Liver (tissue), 9 donors: ENCODE measurements around the gene C16orf92. TPM values are rescaled to one million over a fixed set of nuclear protein-coding genes. Genes with fewer than 3 reads are reported as not detected.

ENCODE experiments used
- DNase-seq: peaks from one replicate; pipeline ENCODE4 v3.0.0-alpha.2; 2017; ENCODE audit warnings: low spot score
- H3K27ac ChIP-seq, 2 donors: one replicate each; pipeline ENCODE4 v1.7.0; 2013; ENCODE audit warnings: inconsistent platforms in 2 of 2, low read length in 2 of 2, control low read depth in 1 of 2, low read depth in 1 of 2, mild to moderate bottlenecking in 1 of 2
- H3K27me3 ChIP-seq, 4 donors: one replicate each; pipeline versions ENCODE4 v1.6.1 to v1.7.0; 2013; ENCODE audit warnings: low read length in 3 of 4, inconsistent platforms in 1 of 4, mild to moderate bottlenecking in 1 of 4, moderate library complexity in 1 of 4; ENCODE audit not compliant: control insufficient read depth in 4 of 4, insufficient read depth in 4 of 4
- H3K36me3 ChIP-seq, 4 donors: one replicate each; pipeline versions ENCODE4 v1.6.1 to v1.7.0; 2013; ENCODE audit warnings: low read length in 3 of 4, mild to moderate bottlenecking in 3 of 4, low read depth in 1 of 4, moderate library complexity in 1 of 4; ENCODE audit not compliant: control insufficient read depth in 4 of 4, insufficient read depth in 3 of 4
- H3K4me1 ChIP-seq, 4 donors: one replicate each; pipeline versions ENCODE4 v1.6.1 to v1.7.0; 2013; ENCODE audit warnings: low read length in 3 of 4, mild to moderate bottlenecking in 3 of 4, moderate library complexity in 1 of 4; ENCODE audit not compliant: control insufficient read depth in 4 of 4, insufficient read depth in 4 of 4
- H3K4me3 ChIP-seq, 3 donors: one replicate each; pipeline versions ENCODE4 v1.6.1 to v1.7.0; 2013; ENCODE audit warnings: low read length in 3 of 3, control low read depth in 1 of 3, low read depth in 1 of 3, mild to moderate bottlenecking in 1 of 3
- H3K9ac ChIP-seq, 2 donors: one replicate each; pipeline ENCODE4 v1.7.0; 2013; ENCODE audit warnings: low read length in 2 of 2, mild to moderate bottlenecking in 2 of 2, moderate library complexity in 2 of 2, control low read depth in 1 of 2, low read depth in 1 of 2
- H3K9me3 ChIP-seq, 4 donors: one replicate each; pipeline versions ENCODE4 v1.6.1 to v1.7.0; 2013; ENCODE audit warnings: low read length in 3 of 4; ENCODE audit not compliant: control insufficient read depth in 4 of 4
- EGR1 ChIP-seq, 2 donors: IDR thresholded peaks; 2 replicates each; pipeline ENCODE4 v1.6.1; 2016 to 2018; ENCODE audit warnings: antibody characterized with exemption in 2 of 2, low read depth in 2 of 2
- FOXA1 ChIP-seq: IDR thresholded peaks from 2 replicates; pipeline ENCODE4 v1.6.1; 2016; ENCODE audit warnings: antibody characterized with exemption
- FOXA2 ChIP-seq: IDR thresholded peaks from 2 replicates; pipeline ENCODE4 v1.6.1; 2016; ENCODE audit warnings: antibody characterized with exemption
- GABPA ChIP-seq, 2 donors: IDR thresholded peaks in 1 of 2; conservative IDR thresholded peaks in 1 of 2; 2 replicates each; pipeline ENCODE4 v1.6.1; 2016; ENCODE audit warnings: antibody characterized with exemption in 2 of 2, mild to moderate bottlenecking in 1 of 2, moderate library complexity in 1 of 2
- HNF4A ChIP-seq, 2 donors: conservative IDR thresholded peaks; 2 replicates each; pipeline ENCODE4 v1.6.1; 2016; ENCODE audit warnings: antibody characterized with exemption in 2 of 2, mild to moderate bottlenecking in 2 of 2
- HNF4G ChIP-seq: IDR thresholded peaks from 2 replicates; pipeline ENCODE4 v1.6.1; 2016; ENCODE audit warnings: antibody characterized with exemption
- JUND ChIP-seq, 2 donors: IDR thresholded peaks; 2 replicates each; pipeline ENCODE4 v1.6.1; 2016; ENCODE audit warnings: antibody characterized with exemption in 2 of 2
- NR2F2 ChIP-seq: IDR thresholded peaks from 2 replicates; pipeline ENCODE4 v1.6.1; 2016; ENCODE audit warnings: antibody characterized with exemption
- RAD21 ChIP-seq, 2 donors: IDR thresholded peaks; 2 replicates each; pipeline ENCODE4 v1.6.1; 2016; ENCODE audit warnings: antibody characterized with exemption in 2 of 2, mild to moderate bottlenecking in 2 of 2
- RXRA ChIP-seq, 2 donors: IDR thresholded peaks; 2 replicates each; pipeline ENCODE4 v1.6.1; 2017 to 2018; ENCODE audit warnings: antibody characterized with exemption in 2 of 2, mild to moderate bottlenecking in 1 of 2
- SP1 ChIP-seq: IDR thresholded peaks from 2 replicates; pipeline ENCODE4 v1.6.1; 2018; ENCODE audit warnings: antibody characterized with exemption, mild to moderate bottlenecking
- TAF1 ChIP-seq: conservative IDR thresholded peaks from 2 replicates; pipeline ENCODE4 v1.6.1; 2016; ENCODE audit warnings: antibody characterized with exemption, mild to moderate bottlenecking
- YY1 ChIP-seq: IDR thresholded peaks from 2 replicates; pipeline ENCODE4 v1.6.1; 2016; ENCODE audit warnings: antibody characterized with exemption, mild to moderate bottlenecking
- WGBS: extraction: QIAGEN DNeasy Blood & Tissue Kit; methylation state at CpG from one replicate; pipeline ENCODE4 v1.1.7; 2013; 5-methylcytosine and 5-hydroxymethylcytosine counted together
- polyA plus RNA-seq, 2 donors: library from polyadenylated mRNA; stranded (reverse) in 1 of 2; unstranded in 1 of 2; fragments of 200-250 nt in 1 of 2; fragments of >200 nt in 1 of 2; fragmentation: Nextera tagmentation in 1 of 2; extraction: Ambion mirVana in 1 of 2; gene quantifications; one replicate each; pipeline versions ENCODE4 v1.2.1 to v1.2.3, GENCODE V29; 2013 to 2015
- total RNA-seq, 2 donors: library from RNA; depleted of rRNA; stranded (reverse); fragments of >200 nt; gene quantifications; one replicate each; pipeline ENCODE4 v1.2.3, GENCODE V29; 2014
- TF ChIP-seq, protein P1 (sequence below): IDR thresholded peaks from 2 replicates; pipeline ENCODE4 v1.6.1; 2016; ENCODE audit warnings: antibody characterized with exemption
- TF ChIP-seq, protein P2 (sequence below): IDR thresholded peaks from 2 replicates; pipeline ENCODE4 v1.6.1; 2016; ENCODE audit warnings: antibody characterized with exemption
- TF ChIP-seq, protein P3 (sequence below): IDR thresholded peaks from 2 replicates; pipeline ENCODE4 v1.6.1; 2016; ENCODE audit warnings: antibody characterized with exemption
- TF ChIP-seq, protein P4 (sequence below): IDR thresholded peaks from 2 replicates; pipeline ENCODE4 v1.6.1; 2016; ENCODE audit warnings: antibody characterized with exemption, mild to moderate bottlenecking
- TF ChIP-seq, protein P5 (sequence below): fragments of 150-350 bp; IDR thresholded peaks from 2 replicates; pipeline ENCODE4 v1.5.1; 2017; ENCODE audit warnings: improper control_type of control experiment, low read depth, low read length; ENCODE audit not compliant: missing input control
- donor health status: healthy.
- donor health status: healthy.
- donor health status: healthy.
- donor health status: healthy.
- donor health status: healthy.

Gene C16orf92
- total and polyA plus RNA-seq, 4 donors = not detected

DNA sequence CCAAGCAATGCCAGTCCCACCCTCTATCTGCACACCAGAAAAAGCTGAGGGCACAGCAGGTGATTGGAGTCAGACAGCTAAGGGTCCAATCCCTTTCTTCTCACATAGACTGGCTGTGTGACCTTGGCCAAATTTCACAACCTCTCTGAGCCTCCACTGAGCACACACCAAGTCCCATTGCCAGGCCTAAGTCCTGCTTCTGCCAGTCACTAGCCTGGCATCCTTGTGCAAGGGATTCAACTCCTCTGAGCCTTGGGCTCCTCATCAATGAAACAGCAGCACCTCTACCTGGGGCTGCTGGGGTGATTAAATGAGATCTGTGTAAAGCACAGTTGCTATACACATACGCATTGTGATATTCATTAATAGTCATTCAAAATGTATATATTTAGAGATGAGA lies 23.6 kb downstream of the C16orf92 start:
- H3K27ac ChIP-seq = no peak overlapping the region
- H3K9me3 ChIP-seq = no peaks in the 10 kb centered on the region
- TF ChIP-seq GABPA (IDR thresholded peaks at IDR 0.05 in 1 of 2, conservative IDR thresholded peaks at IDR 0.05 in 1 of 2) = no peak
- TF ChIP-seq, protein P1, sequence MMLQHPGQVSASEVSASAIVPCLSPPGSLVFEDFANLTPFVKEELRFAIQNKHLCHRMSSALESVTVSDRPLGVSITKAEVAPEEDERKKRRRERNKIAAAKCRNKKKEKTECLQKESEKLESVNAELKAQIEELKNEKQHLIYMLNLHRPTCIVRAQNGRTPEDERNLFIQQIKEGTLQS = no peak
- TF ChIP-seq, protein P2, sequence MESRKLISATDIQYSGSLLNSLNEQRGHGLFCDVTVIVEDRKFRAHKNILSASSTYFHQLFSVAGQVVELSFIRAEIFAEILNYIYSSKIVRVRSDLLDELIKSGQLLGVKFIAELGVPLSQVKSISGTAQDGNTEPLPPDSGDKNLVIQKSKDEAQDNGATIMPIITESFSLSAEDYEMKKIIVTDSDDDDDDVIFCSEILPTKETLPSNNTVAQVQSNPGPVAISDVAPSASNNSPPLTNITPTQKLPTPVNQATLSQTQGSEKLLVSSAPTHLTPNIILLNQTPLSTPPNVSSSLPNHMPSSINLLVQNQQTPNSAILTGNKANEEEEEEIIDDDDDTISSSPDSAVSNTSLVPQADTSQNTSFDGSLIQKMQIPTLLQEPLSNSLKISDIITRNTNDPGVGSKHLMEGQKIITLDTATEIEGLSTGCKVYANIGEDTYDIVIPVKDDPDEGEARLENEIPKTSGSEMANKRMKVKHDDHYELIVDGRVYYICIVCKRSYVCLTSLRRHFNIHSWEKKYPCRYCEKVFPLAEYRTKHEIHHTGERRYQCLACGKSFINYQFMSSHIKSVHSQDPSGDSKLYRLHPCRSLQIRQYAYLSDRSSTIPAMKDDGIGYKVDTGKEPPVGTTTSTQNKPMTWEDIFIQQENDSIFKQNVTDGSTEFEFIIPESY = no peak
- TF ChIP-seq RAD21 (IDR thresholded peaks at IDR 0.05) = no peak
- TF ChIP-seq HNF4A (conservative IDR thresholded peaks at IDR 0.05) = no peak
- TF ChIP-seq, protein P3, sequence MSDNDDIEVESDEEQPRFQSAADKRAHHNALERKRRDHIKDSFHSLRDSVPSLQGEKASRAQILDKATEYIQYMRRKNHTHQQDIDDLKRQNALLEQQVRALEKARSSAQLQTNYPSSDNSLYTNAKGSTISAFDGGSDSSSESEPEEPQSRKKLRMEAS = no peak
- TF ChIP-seq EGR1 (IDR thresholded peaks at IDR 0.05; ENCODE audit: low read depth in 2 of 2) = no peak
- TF ChIP-seq SP1 = no peak
- no peak for TF ChIP-seq FOXA2
- no peak overlapping the region for H3K4me3 ChIP-seq
- no peak for DNase-seq
- no peaks in the 10 kb centered on the region for H3K36me3 ChIP-seq
- no peak overlapping the region for H3K9ac ChIP-seq
- no peaks in the 10 kb centered on the region for H3K4me1 ChIP-seq
- H3K27me3 ChIP-seq = no peaks in the 10 kb centered on the region
- WGBS = 97% methylated on average over 1 of the region's 1 CpG

DNA sequence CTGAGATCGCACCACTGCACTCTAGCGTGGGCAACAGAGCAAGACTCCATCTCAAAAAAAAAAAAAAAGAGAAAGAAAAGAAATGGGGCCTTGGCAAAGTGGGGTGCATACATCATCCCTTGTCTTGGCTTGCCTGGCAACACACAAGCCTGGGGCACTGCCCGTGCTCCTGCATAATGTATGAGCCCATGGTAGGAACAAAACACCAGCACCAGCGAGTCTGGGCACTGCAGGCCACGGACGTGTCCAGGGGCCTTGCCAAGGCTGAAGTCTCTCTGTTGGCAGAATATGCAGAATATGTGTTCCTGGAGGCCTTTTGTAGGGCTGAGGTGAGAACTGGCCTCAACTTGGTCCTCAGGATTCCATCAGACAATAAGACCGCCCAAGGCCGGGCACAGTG lies 26.9 kb downstream of the C16orf92 start:
- WGBS = 95% methylated on average over 8 of the region's 8 CpGs

More for the DNA sequence above, 26.9 kb downstream of the C16orf92 start:
- Histone ChIP-seq H3K4me3 (no peak overlapping the region), H3K4me1 (peaks cover 2 to 11% (median 7%) of the 10 kb centered on the region in 4 donors), H3K9me3 (no peaks in the 10 kb centered on the region), H3K36me3 (no peaks in the 10 kb centered on the region), H3K27me3 (no peaks in the 10 kb centered on the region), H3K9ac (no peak overlapping the region), H3K27ac (no peak overlapping the region)
- DNase-seq = no peak
- no peak for TF ChIP-seq FOXA1
- TF ChIP-seq, protein P2 = no peak
- no peak for TF ChIP-seq YY1
- TF ChIP-seq SP1 = no peak
- no peak for TF ChIP-seq JUND (IDR thresholded peaks at IDR 0.05)
- no peak for TF ChIP-seq EGR1 (IDR thresholded peaks at IDR 0.05; ENCODE audit: low read depth in 2 of 2)
- no peak for TF ChIP-seq HNF4G
- no peak for TF ChIP-seq NR2F2
- no peak for TF ChIP-seq RAD21 (IDR thresholded peaks at IDR 0.05)
- no peak for TF ChIP-seq FOXA2
- no peak for TF ChIP-seq GABPA (IDR thresholded peaks at IDR 0.05 in 1 of 2, conservative IDR thresholded peaks at IDR 0.05 in 1 of 2)
- TF ChIP-seq, protein P4, sequence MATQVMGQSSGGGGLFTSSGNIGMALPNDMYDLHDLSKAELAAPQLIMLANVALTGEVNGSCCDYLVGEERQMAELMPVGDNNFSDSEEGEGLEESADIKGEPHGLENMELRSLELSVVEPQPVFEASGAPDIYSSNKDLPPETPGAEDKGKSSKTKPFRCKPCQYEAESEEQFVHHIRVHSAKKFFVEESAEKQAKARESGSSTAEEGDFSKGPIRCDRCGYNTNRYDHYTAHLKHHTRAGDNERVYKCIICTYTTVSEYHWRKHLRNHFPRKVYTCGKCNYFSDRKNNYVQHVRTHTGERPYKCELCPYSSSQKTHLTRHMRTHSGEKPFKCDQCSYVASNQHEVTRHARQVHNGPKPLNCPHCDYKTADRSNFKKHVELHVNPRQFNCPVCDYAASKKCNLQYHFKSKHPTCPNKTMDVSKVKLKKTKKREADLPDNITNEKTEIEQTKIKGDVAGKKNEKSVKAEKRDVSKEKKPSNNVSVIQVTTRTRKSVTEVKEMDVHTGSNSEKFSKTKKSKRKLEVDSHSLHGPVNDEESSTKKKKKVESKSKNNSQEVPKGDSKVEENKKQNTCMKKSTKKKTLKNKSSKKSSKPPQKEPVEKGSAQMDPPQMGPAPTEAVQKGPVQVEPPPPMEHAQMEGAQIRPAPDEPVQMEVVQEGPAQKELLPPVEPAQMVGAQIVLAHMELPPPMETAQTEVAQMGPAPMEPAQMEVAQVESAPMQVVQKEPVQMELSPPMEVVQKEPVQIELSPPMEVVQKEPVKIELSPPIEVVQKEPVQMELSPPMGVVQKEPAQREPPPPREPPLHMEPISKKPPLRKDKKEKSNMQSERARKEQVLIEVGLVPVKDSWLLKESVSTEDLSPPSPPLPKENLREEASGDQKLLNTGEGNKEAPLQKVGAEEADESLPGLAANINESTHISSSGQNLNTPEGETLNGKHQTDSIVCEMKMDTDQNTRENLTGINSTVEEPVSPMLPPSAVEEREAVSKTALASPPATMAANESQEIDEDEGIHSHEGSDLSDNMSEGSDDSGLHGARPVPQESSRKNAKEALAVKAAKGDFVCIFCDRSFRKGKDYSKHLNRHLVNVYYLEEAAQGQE = no peak
- TF ChIP-seq, protein P5, sequence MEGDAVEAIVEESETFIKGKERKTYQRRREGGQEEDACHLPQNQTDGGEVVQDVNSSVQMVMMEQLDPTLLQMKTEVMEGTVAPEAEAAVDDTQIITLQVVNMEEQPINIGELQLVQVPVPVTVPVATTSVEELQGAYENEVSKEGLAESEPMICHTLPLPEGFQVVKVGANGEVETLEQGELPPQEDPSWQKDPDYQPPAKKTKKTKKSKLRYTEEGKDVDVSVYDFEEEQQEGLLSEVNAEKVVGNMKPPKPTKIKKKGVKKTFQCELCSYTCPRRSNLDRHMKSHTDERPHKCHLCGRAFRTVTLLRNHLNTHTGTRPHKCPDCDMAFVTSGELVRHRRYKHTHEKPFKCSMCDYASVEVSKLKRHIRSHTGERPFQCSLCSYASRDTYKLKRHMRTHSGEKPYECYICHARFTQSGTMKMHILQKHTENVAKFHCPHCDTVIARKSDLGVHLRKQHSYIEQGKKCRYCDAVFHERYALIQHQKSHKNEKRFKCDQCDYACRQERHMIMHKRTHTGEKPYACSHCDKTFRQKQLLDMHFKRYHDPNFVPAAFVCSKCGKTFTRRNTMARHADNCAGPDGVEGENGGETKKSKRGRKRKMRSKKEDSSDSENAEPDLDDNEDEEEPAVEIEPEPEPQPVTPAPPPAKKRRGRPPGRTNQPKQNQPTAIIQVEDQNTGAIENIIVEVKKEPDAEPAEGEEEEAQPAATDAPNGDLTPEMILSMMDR = no peak
- TF ChIP-seq, protein P1 = no peak
- TF ChIP-seq, protein P3 = no peak
- TF ChIP-seq RXRA (IDR thresholded peaks at IDR 0.05) = no peak
- TF ChIP-seq TAF1 = no peak
- no peak for TF ChIP-seq HNF4A (conservative IDR thresholded peaks at IDR 0.05)
